Stomach (tissue), 9 donors: ENCODE results near the gene CCDC24. TPM values are rescaled to one million over a fixed set of nuclear protein-coding genes. Genes with fewer than 3 reads are reported as not detected.

Experiments used
- DNase-seq, 2 donors: peaks; one replicate each; pipeline versions ENCODE4 v3.0.0 to v3.0.0-alpha.2; 2013 to 2019
- H3K27ac ChIP-seq, 5 donors: fragments of 200-600 bp in 4 of 5; sonication (generic) in 4 of 5; one replicate each; pipeline ENCODE4 v1.5.1; 2013 to 2019; ENCODE audit warnings: mild to moderate bottlenecking in 1 of 5, moderate library complexity in 1 of 5
- H3K27me3 ChIP-seq, 3 donors: fragments of 200-600 bp; sonication (generic); one replicate each; pipeline ENCODE4 v1.5.1; 2017 to 2019; ENCODE audit warnings: mixed run types in 1 of 3
- H3K36me3 ChIP-seq, 4 donors: fragments of 200-600 bp; sonication (generic); 1 replicate in 3 of 4; 2 replicates in 1 of 4; pipeline ENCODE4 v1.5.1; 2016 to 2019
- H3K4me1 ChIP-seq, 4 donors: fragments of 200-600 bp; sonication (generic); one replicate each; pipeline ENCODE4 v1.5.1; 2016 to 2019
- H3K4me3 ChIP-seq, 4 donors: fragments of 200-600 bp; sonication (generic) in 3 of 4; one replicate each; pipeline ENCODE4 v1.5.1; 2016 to 2019; ENCODE audit warnings: mild to moderate bottlenecking in 1 of 4
- H3K9me3 ChIP-seq, 4 donors: fragments of 200-600 bp; sonication (generic); one replicate each; pipeline ENCODE4 v1.5.1; 2016 to 2019
- EP300 ChIP-seq: sonication (generic); formaldehyde crosslinking; IDR thresholded peaks from one replicate; pipeline ENCODE4 v1.6.1; 2017; ENCODE audit warnings: antibody characterized with exemption
- POLR2A ChIP-seq, 4 donors: fragments of 450-650 bp; IDR thresholded peaks; one replicate each; pipeline ENCODE4 v1.6.1; 2016; ENCODE audit warnings: antibody characterized with exemption in 4 of 4, control low read depth in 2 of 4, mild to moderate bottlenecking in 1 of 4, moderate library complexity in 1 of 4
- POLR2AphosphoS5 ChIP-seq, 3 donors: sonication (generic); formaldehyde crosslinking; IDR thresholded peaks; one replicate each; pipeline ENCODE4 v1.6.1; 2016; ENCODE audit warnings: antibody characterized with exemption in 3 of 3
- WGBS, 5 donors: extraction: QIAGEN DNeasy Blood & Tissue Kit in 3 of 5; methylation state at CpG; one replicate each; pipeline versions ENCODE4 v1.1.5 to v1.1.7; 2013 to 2018; 5-methylcytosine and 5-hydroxymethylcytosine counted together
- intact Hi-C: fragments of 100-400 bp; cut with DNase I; formaldehyde crosslinking; loops from one replicate; pipeline ENCODE4 v1.15.1; 2023; ENCODE audit warnings: low total_unique reads
- polyA plus RNA-seq, 3 donors: library from polyadenylated mRNA; stranded (reverse); fragments of 200-250 nt; gene quantifications; one replicate each; pipeline ENCODE4 v1.2.3, GENCODE V29; 2013
- total RNA-seq, 5 donors: library from RNA; depleted of rRNA; stranded (reverse); fragments of >200 nt; gene quantifications; one replicate each; pipeline versions ENCODE4 v1.1.0 to v1.2.3, GENCODE V29; 2014 to 2016
- TF ChIP-seq, protein P1 (sequence below), 7 experiments: fragments of 450-650 bp in 4 of 7; fragments of 200-600 bp in 3 of 7; sonication (generic) in 3 of 7; IDR thresholded peaks; one replicate each; pipeline ENCODE4 v1.5.1; 2016 to 2019; ENCODE audit warnings: antibody characterized with exemption in 7 of 7, control low read depth in 2 of 7, mild to moderate bottlenecking in 1 of 7
- donor health status: healthy with polysubstance abuse.
- donor health status: Bipolar disorder and iron deficiency.
- donor health status: healthy.

The CCDC24 gene
- total and polyA plus RNA-seq, 8 donors, result 1.2 to 32.4 (median 10.7) TPM

DNA sequence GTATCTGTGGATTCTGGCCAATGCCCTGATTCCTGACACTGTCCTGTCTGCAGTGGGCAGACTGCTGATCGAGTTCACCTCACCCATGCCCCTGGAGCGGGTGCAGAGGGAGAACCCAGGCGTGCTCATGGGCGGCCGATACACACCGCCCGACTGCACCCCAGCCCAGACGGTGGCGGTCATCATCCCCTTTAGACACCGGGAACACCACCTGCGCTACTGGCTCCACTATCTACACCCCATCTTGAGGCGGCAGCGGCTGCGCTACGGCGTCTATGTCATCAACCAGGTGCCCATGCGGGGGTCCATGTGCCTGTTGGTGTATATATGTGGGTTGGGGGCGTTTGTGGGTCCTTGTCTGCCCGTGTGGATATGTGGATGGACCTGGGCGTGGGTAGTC is 9.8 kb upstream of the CCDC24 start:
- no peaks in the 10 kb centered on the region for H3K27me3 ChIP-seq
- no peak overlapping the region for H3K4me3 ChIP-seq
- intact Hi-C loops, result no loop called here
- no peak overlapping the region for H3K27ac ChIP-seq
- TF ChIP-seq POLR2AphosphoS5 (IDR thresholded peaks at IDR 0.05) (no peak), POLR2A (IDR thresholded peaks at IDR 0.05) (no peak), EP300 (no peak)
- TF ChIP-seq, protein P1, sequence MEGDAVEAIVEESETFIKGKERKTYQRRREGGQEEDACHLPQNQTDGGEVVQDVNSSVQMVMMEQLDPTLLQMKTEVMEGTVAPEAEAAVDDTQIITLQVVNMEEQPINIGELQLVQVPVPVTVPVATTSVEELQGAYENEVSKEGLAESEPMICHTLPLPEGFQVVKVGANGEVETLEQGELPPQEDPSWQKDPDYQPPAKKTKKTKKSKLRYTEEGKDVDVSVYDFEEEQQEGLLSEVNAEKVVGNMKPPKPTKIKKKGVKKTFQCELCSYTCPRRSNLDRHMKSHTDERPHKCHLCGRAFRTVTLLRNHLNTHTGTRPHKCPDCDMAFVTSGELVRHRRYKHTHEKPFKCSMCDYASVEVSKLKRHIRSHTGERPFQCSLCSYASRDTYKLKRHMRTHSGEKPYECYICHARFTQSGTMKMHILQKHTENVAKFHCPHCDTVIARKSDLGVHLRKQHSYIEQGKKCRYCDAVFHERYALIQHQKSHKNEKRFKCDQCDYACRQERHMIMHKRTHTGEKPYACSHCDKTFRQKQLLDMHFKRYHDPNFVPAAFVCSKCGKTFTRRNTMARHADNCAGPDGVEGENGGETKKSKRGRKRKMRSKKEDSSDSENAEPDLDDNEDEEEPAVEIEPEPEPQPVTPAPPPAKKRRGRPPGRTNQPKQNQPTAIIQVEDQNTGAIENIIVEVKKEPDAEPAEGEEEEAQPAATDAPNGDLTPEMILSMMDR (IDR thresholded peaks at IDR 0.05), result no peak
- WGBS, 5 donors, result 90 to 94% (median 93%) methylated on average over 20 of the region's 20 CpGs
- no peaks in the 10 kb centered on the region for H3K9me3 ChIP-seq
- no peak for DNase-seq
- peaks cover 5 to 63% (median 40%) of the 10 kb centered on the region in 4 donors for H3K36me3 ChIP-seq
- H3K4me1 ChIP-seq, result peaks cover 34 to 56% (median 42%) of the 10 kb centered on the region in 4 donors

DNA sequence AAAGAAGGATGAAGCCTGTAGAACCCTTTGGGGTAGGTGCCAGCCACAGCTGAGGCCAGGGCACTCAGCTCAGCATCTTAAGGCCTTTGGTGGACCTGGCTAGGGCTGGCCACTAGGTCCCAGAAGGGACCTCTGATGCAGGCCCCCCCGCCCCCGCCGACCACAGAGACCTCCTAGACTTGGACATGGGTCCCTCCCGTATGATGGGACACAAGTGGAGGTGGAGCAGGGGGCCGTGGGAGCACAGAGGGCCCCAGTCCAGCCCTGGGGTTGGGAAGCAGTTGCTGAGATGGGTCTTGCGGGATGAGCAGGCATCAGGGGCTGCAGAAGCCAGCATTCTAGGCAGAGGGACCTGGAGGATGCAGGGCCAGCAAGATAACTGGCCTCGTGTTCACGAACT is 9.2 kb upstream of the CCDC24 start:
- intact Hi-C loops, result no loop called here
- no peak overlapping the region for H3K27ac ChIP-seq
- peaks cover 0 to 57% (median 33%) of the 10 kb centered on the region in 4 donors for H3K36me3 ChIP-seq
- 86 to 97% (median 94%) methylated on average over 8 of the region's 8 CpGs for WGBS, 5 donors
- H3K9me3 ChIP-seq, result no peaks in the 10 kb centered on the region
- H3K4me3 ChIP-seq, result no peak overlapping the region
- no peak for TF ChIP-seq POLR2A (IDR thresholded peaks at IDR 0.05)
- TF ChIP-seq POLR2AphosphoS5 (IDR thresholded peaks at IDR 0.05), result no peak
- TF ChIP-seq EP300, result no peak
- TF ChIP-seq, protein P1 (IDR thresholded peaks at IDR 0.05), result no peak
- DNase-seq, result no peak
- peaks cover 28 to 56% (median 39%) of the 10 kb centered on the region in 4 donors for H3K4me1 ChIP-seq
- H3K27me3 ChIP-seq, result no peaks in the 10 kb centered on the region

DNA sequence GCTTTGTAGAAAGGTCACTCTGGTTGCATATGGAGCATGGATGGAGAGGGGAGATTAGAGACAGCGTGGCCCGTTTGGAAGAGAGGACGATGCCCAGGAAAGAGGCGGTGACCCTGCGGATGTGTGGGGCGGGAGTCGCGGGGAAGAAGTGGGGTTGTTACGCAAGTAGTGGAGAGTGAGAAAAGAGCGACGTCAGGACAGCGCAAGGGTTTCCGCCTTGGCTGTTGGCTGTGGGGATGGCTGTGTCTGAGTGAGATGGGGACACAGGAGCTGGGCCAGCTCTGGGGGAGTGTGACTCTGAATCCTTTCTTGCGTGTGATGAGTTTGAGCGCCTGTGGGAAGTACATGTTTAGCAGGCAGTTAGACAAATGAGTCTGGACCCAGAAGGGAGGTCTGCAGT is 8.6 kb upstream of the CCDC24 start:
- Histone ChIP-seq H3K36me3 (peaks cover 0 to 51% (median 28%) of the 10 kb centered on the region in 4 donors), H3K27me3 (no peaks in the 10 kb centered on the region), H3K4me3 (no peak overlapping the region), H3K27ac (no peak overlapping the region), H3K4me1 (peaks cover 26 to 55% (median 35%) of the 10 kb centered on the region in 4 donors), H3K9me3 (no peaks in the 10 kb centered on the region)
- DNase-seq, result no peak
- 80 to 89% (median 86%) methylated on average over 15 of the region's 15 CpGs for WGBS, 5 donors
- intact Hi-C loops, result no loop called here
- TF ChIP-seq, protein P1 (IDR thresholded peaks at IDR 0.05), result no peak
- TF ChIP-seq EP300 (no peak), POLR2AphosphoS5 (IDR thresholded peaks at IDR 0.05) (no peak), POLR2A (IDR thresholded peaks at IDR 0.05) (no peak)

DNA sequence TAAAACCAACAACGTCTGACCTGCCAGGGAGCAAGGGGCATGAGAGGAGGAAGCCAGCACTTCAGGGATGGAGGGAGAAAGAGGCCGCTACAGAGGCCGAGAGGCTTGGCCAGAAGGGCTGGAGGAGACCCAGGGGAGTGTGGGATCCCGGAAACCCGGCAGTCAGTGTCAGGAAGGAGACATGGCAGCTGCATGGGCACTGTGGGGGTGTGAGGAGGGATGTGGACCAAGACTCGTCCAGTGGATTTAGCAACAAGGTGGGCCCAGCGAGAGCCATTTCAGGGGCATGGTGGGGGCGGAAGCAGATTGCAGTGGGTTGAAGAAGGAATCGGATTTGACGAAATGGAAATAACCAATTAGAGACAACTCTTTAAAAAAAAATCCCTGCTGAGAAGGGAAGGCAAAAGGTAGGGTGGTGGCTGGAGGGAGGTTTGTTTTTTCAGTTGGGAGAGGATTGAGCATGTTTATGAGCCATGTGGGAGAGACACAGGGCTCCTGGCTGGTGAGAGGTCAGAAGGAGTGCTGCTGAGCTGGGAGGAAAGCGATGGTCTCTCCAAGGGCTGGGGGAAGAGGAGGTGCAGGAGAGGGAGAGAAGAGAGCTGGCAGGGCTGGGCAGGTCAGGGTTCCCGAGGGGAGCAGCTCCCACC is 8.0 kb upstream of the CCDC24 start:
- Histone ChIP-seq H3K4me3 (no peak overlapping the region), H3K27ac (no peak overlapping the region), H3K27me3 (no peaks in the 10 kb centered on the region), H3K36me3 (peaks cover 0 to 46% (median 24%) of the 10 kb centered on the region in 4 donors), H3K4me1 (peaks cover 22 to 49% (median 31%) of the 10 kb centered on the region in 4 donors), H3K9me3 (no peaks in the 10 kb centered on the region)
- WGBS, 5 donors, result 81 to 87% (median 83%) methylated on average over 12 of the region's 12 CpGs
- no peak for DNase-seq
- intact Hi-C loops, result no loop called here
- TF ChIP-seq POLR2A (IDR thresholded peaks at IDR 0.05) (no peak), EP300 (no peak), POLR2AphosphoS5 (IDR thresholded peaks at IDR 0.05) (no peak)
- TF ChIP-seq, protein P1 (IDR thresholded peaks at IDR 0.05), result no peak
